K562 treated with DMSO at 1 percent for 4 hours (cell line): Measurements from ENCODE around the gene TNS2. TPM values are rescaled to one million over a fixed set of nuclear protein-coding genes. Genes with fewer than 3 reads are reported as not detected.

ENCODE experiments used
- total RNA-seq: library from RNA; unstranded; fragments of 300-600 nt; gene quantifications from 2 replicates; pipeline ENCODE4 v1.2.3, GENCODE V29; 2022; ENCODE audit not compliant: insufficient read depth

Gene TNS2
- total RNA-seq: 1.4 and 1.5 TPM in 2 replicates

GRCh38 chr12:53049571-53050318 is at the start of gene TNS2:
Gene TNS2 (plus strand): TSS chr12:53050065. CDS start chr12:53050186, 121 bp downstream.

GRCh38 chr12:53005986-53006809 is 43.7 kb upstream of the TNS2 start, which contains the start of gene EIF4B:
Gene EIF4B (plus strand): TSS chr12:53006456. CDS start chr12:53006484, 28 bp downstream.

GRCh38 chr12:53079226-53080117 is 29.6 kb downstream of the TNS2 start, which contains the start of gene SPRYD3:
Gene SPRYD3 (minus strand): TSS chr12:53079390. CDS start chr12:53079333, 57 bp downstream.

GRCh38 chr12:53097564-53098353 is 47.9 kb downstream of the TNS2 start, which contains the start of gene IGFBP6:
Gene IGFBP6 (plus strand): TSS chr12:53097667. CDS start chr12:53097718, 51 bp downstream.

GRCh38 chr12:53102883-53103807 is 53.3 kb downstream of the TNS2 start, which contains the start of gene SOAT2:
Gene SOAT2 (plus strand): TSS chr12:53103486. CDS start chr12:53103578, 92 bp downstream.

Other genes starting within 250 kb of the TNS2 start
- gene KRT4, start 235.9 kb upstream of the TNS2 start, total RNA-seq: not detected in 2 replicates
- not detected in 2 replicates for gene KRT79, start 215.8 kb upstream of the TNS2 start, total RNA-seq
- gene KRT78, start 201.1 kb upstream of the TNS2 start, total RNA-seq: not detected in 2 replicates
- 491 and 520 TPM in 2 replicates for gene KRT8, start 145.0 kb upstream of the TNS2 start, total RNA-seq
- gene KRT18, start 100.9 kb upstream of the TNS2 start, total RNA-seq: 335 and 369 TPM in 2 replicates
- 328 TPM in 2 replicates for gene EIF4B, start 43.6 kb upstream of the TNS2 start, total RNA-seq
- gene SPRYD3, start 29.3 kb downstream of the TNS2 start, total RNA-seq: 9.6 and 12.4 TPM in 2 replicates
- gene IGFBP6, start 47.6 kb downstream of the TNS2 start, total RNA-seq: not detected in 2 replicates
- gene SOAT2, start 53.4 kb downstream of the TNS2 start, total RNA-seq: not detected in 2 replicates
- gene ZNF740, start 130.7 kb downstream of the TNS2 start, total RNA-seq: 8.9 and 13.9 TPM in 2 replicates
- gene CSAD, start 130.9 kb downstream of the TNS2 start, total RNA-seq: 2.3 and 8.1 TPM in 2 replicates
- 1.5 and 2.8 TPM in 2 replicates for gene ITGB7, start 157.2 kb downstream of the TNS2 start, total RNA-seq
- gene RARG, start 182.1 kb downstream of the TNS2 start, total RNA-seq: 2.6 and 3.4 TPM in 2 replicates
- gene ESPL1, start 218.2 kb downstream of the TNS2 start, total RNA-seq: 29.5 and 30.5 TPM in 2 replicates
- gene PFDN5, start 245.5 kb downstream of the TNS2 start, total RNA-seq: 635 and 661 TPM in 2 replicates
- 13.3 and 24.0 TPM in 2 replicates for gene MYG1, start 249.6 kb downstream of the TNS2 start, total RNA-seq